ENCODE measurements around the gene TEKT2.

Gene TEKT2, protein sequence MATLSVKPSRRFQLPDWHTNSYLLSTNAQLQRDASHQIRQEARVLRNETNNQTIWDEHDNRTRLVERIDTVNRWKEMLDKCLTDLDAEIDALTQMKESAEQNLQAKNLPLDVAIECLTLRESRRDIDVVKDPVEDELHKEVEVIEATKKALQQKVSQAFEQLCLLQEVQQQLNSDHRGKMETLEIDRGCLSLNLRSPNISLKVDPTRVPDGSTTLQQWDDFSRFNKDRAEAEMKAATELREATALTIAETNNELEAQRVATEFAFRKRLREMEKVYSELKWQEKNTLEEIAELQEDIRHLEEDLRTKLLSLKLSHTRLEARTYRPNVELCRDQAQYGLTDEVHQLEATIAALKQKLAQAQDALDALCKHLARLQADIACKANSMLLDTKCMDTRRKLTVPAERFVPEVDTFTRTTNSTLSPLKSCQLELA

DNA sequence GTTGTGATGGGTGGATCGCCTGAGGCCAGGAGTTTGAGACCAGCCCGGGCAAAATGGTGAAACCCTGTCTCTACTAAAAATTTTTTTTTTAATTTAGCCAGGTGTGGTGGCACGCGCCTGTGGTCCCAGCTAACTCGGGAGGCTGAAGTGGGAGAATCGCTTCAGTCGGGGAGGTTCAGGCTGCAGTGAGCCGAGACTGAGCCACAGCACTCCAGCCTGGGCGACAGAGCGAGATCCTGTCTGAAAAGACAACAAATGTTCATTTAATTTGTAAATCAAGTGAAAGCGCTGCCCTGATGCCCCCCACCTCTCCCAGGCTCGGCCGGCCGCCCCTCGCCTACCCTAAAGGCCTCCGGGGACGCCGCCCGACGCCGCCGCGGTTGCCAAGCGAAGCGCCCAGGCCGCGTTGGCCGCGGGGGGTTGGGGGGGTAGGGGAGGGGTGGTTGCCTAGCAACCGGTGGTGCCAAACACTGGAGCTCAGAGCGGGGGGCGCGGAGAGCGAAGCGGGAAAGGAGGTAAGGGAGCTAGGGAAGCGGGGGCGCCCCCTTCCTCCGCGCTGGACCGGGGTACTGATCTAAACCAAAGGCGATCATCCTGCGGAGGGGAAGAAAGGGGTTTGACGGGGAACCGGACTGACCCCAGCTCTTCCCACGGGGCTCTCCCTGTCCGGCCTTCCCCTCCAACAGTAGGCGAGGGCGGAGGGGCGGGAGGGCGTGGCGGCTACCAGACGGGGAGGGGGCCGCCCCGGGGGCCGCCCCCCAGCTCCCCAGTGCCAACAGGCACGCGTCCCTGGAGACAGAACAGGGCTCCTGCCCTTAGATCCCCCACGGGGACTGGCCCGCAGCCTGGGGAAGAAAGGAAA, at the start of gene TEKT2:
Gene TEKT2 (plus strand): TSS at position 460 of the 862 bp plus-strand sequence. CDS start 828 bp downstream, outside the sequence.
- no peak for DNase-seq (ENCODE audit: low read depth)

GRCh38 chr1:36034692-36035091, 49.2 kb upstream of the TEKT2 start:
- no peak for DNase-seq (ENCODE audit: low read depth)

DNA sequence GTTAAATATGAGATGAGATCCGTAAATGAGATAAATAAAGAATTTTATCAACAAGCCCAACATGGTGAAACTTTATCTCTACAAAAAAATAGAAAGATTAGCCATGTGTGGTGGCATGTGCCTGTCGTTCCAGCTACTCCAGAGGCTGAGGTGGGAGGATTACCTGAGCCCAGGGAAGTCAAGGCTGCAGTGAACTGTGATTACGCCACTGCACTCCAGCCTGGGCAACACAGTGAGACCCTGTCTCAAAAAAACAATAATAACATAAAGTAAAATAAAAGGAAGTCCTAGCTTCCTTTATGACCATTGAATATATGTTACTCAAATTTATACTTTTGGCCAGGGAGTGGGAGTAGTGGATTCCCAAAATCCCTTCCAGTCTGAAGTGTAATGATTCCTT, 48.7 kb upstream of the TEKT2 start:
- no peak for DNase-seq (ENCODE audit: low read depth)

DNA sequence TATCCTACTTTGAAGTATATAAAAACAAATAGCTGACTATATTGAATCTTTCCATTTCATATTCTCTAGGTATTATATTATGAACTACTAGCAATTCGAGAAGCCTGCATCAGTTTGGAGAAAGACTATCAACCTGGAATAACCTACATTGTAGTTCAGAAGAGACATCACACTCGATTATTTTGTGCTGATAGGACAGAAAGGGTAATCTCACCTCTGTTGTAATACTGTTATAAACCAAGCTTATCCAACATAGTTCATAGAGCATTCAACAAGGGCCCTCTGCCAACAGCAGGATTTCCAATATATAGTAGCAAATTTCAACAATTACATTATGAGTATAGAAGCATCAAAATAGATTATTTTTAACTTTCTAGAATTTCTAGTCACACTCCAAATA, 43.7 kb upstream of the TEKT2 start:
- no peak for DNase-seq (ENCODE audit: low read depth)

DNA sequence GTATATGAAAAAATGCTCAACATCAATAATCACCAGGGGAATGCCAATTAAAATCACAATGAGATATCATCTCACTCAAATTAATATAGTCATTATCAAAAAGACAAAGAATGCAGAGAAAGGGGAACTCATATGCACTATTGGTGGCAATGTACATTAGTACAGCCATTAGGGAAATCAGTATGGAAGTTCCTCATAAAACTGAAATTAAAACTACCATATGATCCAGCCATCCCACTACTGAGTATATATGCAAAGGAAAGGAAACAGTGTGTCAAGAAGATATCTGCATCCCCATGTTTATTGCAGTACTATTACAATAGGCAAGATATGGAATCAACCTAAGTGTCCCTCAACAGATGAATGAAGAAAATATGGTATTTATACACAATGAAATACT, 32.1 kb upstream of the TEKT2 start:
- no peak for DNase-seq (ENCODE audit: low read depth)

- no peak for DNase-seq (ENCODE audit: low read depth)
Measured at GRCh38 chr1:36053978-36054377, 29.9 kb upstream of the TEKT2 start.

GRCh38 chr1:36055706-36056105, 28.2 kb upstream of the TEKT2 start:
- no peak for DNase-seq (ENCODE audit: low read depth)

DNA sequence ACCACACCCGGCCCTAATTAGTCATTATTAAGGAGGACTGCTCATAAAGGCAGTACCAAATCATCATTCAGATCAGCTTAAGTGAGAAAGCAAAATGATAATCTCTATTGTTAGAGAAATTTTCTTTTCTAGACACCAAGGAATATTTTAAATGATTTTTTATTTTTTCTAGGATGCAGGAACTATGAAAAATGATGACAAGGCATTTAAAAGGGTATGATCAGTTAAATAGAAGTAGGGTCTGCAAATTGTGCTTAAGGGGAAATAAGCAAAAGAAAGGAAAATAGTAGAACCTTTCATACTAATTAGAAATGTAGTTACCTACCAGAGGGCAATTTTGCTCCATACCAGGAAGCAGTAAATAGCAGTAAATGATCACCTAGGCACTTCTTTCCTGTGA, 21.6 kb upstream of the TEKT2 start:
- no peak for DNase-seq (ENCODE audit: low read depth)

DNA sequence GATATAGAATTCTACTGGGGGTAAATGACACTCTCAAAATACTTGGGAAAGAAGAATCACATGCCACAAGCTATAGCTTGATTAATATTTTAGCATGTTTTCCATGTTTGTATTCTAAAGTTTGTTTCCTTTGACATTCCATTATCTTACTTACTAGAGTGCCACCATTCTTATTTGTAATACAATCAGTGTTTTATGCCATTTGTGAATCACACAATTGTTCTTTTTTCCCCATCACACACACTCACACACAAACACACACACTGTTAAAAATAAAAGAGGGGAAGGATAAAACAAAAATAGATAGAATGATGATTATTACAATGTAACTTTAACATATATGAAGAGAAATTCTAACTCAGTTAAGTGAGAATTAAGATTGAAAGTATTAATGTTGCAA, 16.0 kb upstream of the TEKT2 start:
- no peak for DNase-seq (ENCODE audit: low read depth)

DNA sequence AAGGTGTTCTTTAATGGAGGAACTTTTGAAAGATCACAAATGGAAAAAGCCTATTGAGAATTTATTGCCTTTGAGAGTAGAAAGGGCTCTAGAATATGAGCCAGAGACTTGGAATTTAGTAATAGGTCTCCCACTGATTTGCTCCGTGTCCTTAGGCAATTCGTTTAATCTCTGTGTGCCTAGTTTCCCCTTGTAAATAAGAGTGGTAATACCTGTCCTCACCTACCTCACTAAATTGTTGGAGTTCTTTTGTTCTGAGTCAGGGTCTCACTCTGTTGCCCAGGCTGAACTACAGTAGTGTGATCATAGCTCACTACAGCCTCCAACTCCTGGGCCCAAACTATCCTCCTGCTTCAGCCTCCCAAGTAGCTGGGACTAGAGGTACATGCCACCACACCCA, 15.0 kb upstream of the TEKT2 start:
- DNase-seq (ENCODE audit: low read depth): no peak

- DNase-seq (ENCODE audit: low read depth): no peak
Measured at GRCh38 chr1:36070349-36070748, 13.5 kb upstream of the TEKT2 start.

- DNase-seq (ENCODE audit: low read depth): no peak
Measured at GRCh38 chr1:36076979-36077573, 6.8 kb upstream of the TEKT2 start.

- DNase-seq (ENCODE audit: low read depth): no peak
Measured at GRCh38 chr1:36080236-36080635, 3.7 kb upstream of the TEKT2 start.

- no peak for DNase-seq (ENCODE audit: low read depth)
Measured at GRCh38 chr1:36080801-36081200, 3.1 kb upstream of the TEKT2 start.

GRCh38 chr1:36081926-36082485, 1.9 kb upstream of the TEKT2 start:
- DNase-seq (ENCODE audit: low read depth): no peak

DNA sequence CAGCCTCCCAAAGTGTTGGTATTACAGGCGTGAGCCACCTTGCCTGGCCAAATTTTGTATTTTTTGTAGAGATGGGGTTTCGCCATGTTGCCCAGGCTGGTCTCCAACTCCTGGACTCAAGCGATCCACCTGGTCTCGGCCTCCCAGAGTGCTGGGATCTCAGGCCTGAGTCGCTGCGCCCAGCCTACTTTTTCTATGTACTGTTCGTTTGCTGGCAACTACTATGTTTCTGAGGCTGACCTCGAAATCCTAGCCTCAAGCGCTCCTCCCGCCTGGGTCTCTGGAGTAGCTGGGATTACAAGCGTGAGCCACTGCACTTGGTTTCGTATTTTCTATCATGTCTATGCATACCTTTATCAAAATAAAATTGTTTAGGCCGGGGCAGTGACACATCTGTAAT, 675 bp upstream of the TEKT2 start:
- DNase-seq (ENCODE audit: low read depth): no peak

DNA sequence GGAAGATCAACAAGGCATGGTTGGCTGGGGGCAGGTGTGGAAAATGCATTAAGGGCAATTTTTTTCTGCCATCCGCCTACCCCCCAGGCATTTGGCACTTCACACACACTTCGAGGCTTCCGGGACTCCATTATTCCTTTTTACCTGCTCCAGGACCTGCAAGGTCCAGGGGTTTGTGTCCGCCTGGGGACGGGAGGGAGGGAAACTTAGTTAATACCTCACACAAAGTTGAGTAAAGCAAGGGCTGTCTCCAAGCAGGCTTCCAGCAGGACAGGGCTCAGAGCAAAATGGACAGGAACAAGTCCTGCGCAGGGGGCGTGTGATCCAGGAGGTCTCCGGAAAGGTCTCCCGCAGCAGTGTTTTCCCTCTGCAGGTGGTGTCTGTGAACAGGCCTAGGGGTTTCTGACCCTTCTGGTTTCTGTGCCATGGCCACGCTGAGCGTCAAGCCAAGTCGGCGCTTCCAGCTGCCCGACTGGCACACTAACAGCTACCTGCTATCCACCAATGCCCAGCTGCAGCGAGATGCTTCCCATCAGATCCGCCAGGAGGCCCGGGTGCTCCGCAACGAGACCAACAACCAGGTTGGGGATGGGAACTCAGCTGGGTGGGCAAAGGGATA, 712 bp downstream of the TEKT2 start:
- DNase-seq (ENCODE audit: low read depth): no peak

DNA sequence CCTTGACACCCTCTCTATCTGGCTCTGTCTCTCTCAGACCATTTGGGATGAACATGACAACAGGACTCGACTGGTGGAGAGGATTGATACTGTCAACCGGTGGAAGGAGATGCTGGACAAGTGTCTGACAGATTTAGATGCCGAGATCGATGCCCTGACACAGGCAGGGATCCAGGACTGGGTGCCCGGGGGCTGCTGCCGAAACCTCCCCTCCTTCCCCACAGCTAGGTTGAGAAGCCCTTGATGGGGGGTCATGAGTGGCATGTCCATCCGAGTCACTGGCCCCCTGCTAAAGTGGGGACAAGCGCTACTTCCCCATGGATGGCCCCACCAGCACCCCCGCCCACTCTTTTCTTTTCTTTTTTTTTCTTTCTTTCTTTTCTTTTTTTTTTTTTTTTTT, 1.2 kb downstream of the TEKT2 start:
- DNase-seq (ENCODE audit: low read depth): no peak

GRCh38 chr1:36085686-36086526, 2.0 kb downstream of the TEKT2 start:
- no peak for DNase-seq (ENCODE audit: low read depth)

DNA sequence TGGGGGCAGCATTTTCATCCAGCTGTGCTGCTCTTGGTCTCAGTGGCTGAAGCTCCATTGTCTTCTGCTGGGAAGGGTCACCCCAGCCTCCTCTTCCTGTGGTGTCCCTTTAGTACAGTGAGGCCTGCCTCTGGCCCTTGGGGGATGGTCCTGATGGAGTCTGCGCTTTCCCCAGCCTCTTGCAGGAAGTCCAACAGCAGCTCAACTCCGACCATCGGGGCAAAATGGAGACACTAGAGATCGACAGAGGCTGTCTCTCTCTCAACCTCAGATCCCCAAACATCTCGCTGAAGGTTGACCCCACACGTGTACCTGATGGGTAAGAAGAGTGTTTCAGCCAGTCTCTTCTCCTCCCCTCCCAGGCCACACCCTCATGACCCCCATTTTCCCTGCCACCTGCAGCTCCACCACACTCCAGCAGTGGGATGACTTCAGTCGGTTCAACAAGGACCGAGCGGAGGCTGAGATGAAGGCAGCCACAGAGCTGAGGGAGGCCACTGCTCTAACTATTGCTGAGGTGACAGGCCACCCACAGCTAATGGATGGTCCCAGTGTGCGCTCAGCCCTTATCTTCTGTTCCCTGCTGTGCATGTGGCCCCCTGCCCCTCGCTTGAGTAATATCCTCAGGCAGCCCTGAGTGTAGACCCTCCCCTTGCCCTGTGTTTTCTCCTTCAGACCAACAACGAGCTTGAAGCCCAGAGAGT, 2.8 kb downstream of the TEKT2 start:
- no peak for DNase-seq (ENCODE audit: low read depth)
